Astrocyte (in vitro differentiated cells and primary cell): ENCODE results near the gene MICAL2. TPM values are rescaled to one million over a fixed set of nuclear protein-coding genes. Genes with fewer than 3 reads are reported as not detected.

Source experiments
- DNase-seq: peaks from one replicate; pipeline ENCODE4 v3.0.0-alpha.2; 2010; ENCODE audit warnings: low read depth
- FAIRE-seq: peaks from 2 replicates; lab custom pipeline; 2011; peaks lifted over from hg19 to GRCh38; lab: Jason Lieb, UNC
- H2AFZ ChIP-seq: 2 replicates; pipeline ENCODE4 v1.6.0; 2012; ENCODE audit warnings: low read depth, low read length, inconsistent platforms
- H3K27ac ChIP-seq: 2 replicates; pipeline ENCODE4 v1.5.1; 2011; ENCODE audit warnings: low read depth, low read length, inconsistent platforms
- H3K27me3 ChIP-seq: 2 replicates; pipeline ENCODE4 v1.6.0; 2011; ENCODE audit warnings: low read length, inconsistent platforms; ENCODE audit not compliant: insufficient read depth
- H3K36me3 ChIP-seq: 2 replicates; pipeline ENCODE4 v1.5.1; 2011; ENCODE audit warnings: low read length, inconsistent platforms; ENCODE audit not compliant: insufficient read depth
- H3K4me1 ChIP-seq: 2 replicates; pipeline ENCODE4 v1.5.1; 2011; ENCODE audit warnings: low read length, inconsistent platforms; ENCODE audit not compliant: insufficient read depth
- H3K4me2 ChIP-seq: 2 replicates; pipeline ENCODE4 v1.6.0; 2012; ENCODE audit warnings: low read length, inconsistent platforms
- H3K4me3 ChIP-seq: 2 replicates; pipeline ENCODE4 v1.5.1; 2011; ENCODE audit warnings: low read depth, mild to moderate bottlenecking, low read length, inconsistent platforms; ENCODE audit not compliant: insufficient read depth
- H3K79me2 ChIP-seq: 2 replicates; pipeline ENCODE4 v1.6.0; 2012; ENCODE audit warnings: mild to moderate bottlenecking, low read length, inconsistent platforms; ENCODE audit not compliant: insufficient read depth
- H3K9ac ChIP-seq: 2 replicates; pipeline ENCODE4 v1.6.0; 2012; ENCODE audit warnings: mild to moderate bottlenecking, low read length, inconsistent platforms
- H3K9me3 ChIP-seq: 2 replicates; pipeline ENCODE4 v1.5.1; 2012; ENCODE audit warnings: low read depth, mild to moderate bottlenecking, low read length, inconsistent platforms; ENCODE audit not compliant: insufficient read depth
- H4K20me1 ChIP-seq: 2 replicates; pipeline ENCODE4 v1.6.0; 2012; ENCODE audit warnings: low read length, inconsistent platforms; ENCODE audit not compliant: insufficient read depth
- H3K27ac Mint-ChIP-seq: one replicate; pipeline ENCODE4 v1.8.0; 2021; ENCODE audit warnings: mild to moderate bottlenecking, mixed read lengths; ENCODE audit not compliant: unreplicated experiment
- H3K27me3 Mint-ChIP-seq: one replicate; pipeline ENCODE4 v1.8.0; 2021; ENCODE audit warnings: low read depth, mixed read lengths; ENCODE audit not compliant: unreplicated experiment
- H3K36me3 Mint-ChIP-seq: one replicate; pipeline ENCODE4 v1.8.0; 2021; ENCODE audit warnings: low read depth, mixed read lengths; ENCODE audit not compliant: unreplicated experiment
- H3K4me1 Mint-ChIP-seq: one replicate; pipeline ENCODE4 v1.8.0; 2021; ENCODE audit warnings: low read depth, mixed read lengths; ENCODE audit not compliant: unreplicated experiment
- H3K4me3 Mint-ChIP-seq: one replicate; pipeline ENCODE4 v1.8.0; 2021; ENCODE audit warnings: mild to moderate bottlenecking, moderate library complexity, mixed read lengths; ENCODE audit not compliant: unreplicated experiment
- H3K9me3 Mint-ChIP-seq: one replicate; pipeline ENCODE4 v1.8.0; 2021; ENCODE audit warnings: mild to moderate bottlenecking, mixed read lengths; ENCODE audit not compliant: unreplicated experiment
- CTCF ChIP-seq: IDR thresholded peaks from 2 replicates; pipeline ENCODE4 v1.5.1; 2011; ENCODE audit warnings: low read depth, mild to moderate bottlenecking, inconsistent platforms, low read length, moderate library complexity; ENCODE audit not compliant: insufficient read depth
- EZH2 ChIP-seq: IDR thresholded peaks from 2 replicates; pipeline ENCODE4 v1.6.1; 2012; ENCODE audit warnings: mild to moderate bottlenecking, low read length, inconsistent platforms; ENCODE audit not compliant: insufficient read depth
- total RNA-seq: library from RNA; stranded (reverse); gene quantifications from 2 replicates; pipeline ENCODE4 v1.2.1, GENCODE V29; 2021

Gene MICAL2
- total RNA-seq, 1 donor from 2014 or later, result 357 TPM

- Histone ChIP-seq H3K9me3 (no peaks in the 10 kb centered on the region), H2AFZ (no peak overlapping the region), H3K4me2 (peak overlapping the region; percentile 76), H3K9ac (peak overlapping the region; percentile 86), H4K20me1 (no peaks in the 10 kb centered on the region), H3K27me3 (no peaks in the 10 kb centered on the region), H3K79me2 (peaks cover 23% of the 10 kb centered on the region), H3K4me3 (no peak overlapping the region), H3K4me1 (peaks cover 52% of the 10 kb centered on the region), H3K36me3 (no peaks in the 10 kb centered on the region), H3K27ac (peak overlapping the region; percentile 99)
- TF ChIP-seq CTCF (no peak), EZH2 (no peak)
- DNase-seq (no peak), FAIRE-seq (no peak)
- Mint-ChIP-seq H3K36me3 (peaks cover 2% of the 10 kb centered on the region), H3K27me3 (no peaks in the 10 kb centered on the region), H3K4me1 (peaks cover 47% of the 10 kb centered on the region), H3K4me3 (no peak overlapping the region), H3K9me3 (no peaks in the 10 kb centered on the region), H3K27ac (peak overlapping the region; percentile 90)
These were observed 169.9 kb downstream of the MICAL2 start for GRCh38 chr11:12280199-12280837.

DNA sequence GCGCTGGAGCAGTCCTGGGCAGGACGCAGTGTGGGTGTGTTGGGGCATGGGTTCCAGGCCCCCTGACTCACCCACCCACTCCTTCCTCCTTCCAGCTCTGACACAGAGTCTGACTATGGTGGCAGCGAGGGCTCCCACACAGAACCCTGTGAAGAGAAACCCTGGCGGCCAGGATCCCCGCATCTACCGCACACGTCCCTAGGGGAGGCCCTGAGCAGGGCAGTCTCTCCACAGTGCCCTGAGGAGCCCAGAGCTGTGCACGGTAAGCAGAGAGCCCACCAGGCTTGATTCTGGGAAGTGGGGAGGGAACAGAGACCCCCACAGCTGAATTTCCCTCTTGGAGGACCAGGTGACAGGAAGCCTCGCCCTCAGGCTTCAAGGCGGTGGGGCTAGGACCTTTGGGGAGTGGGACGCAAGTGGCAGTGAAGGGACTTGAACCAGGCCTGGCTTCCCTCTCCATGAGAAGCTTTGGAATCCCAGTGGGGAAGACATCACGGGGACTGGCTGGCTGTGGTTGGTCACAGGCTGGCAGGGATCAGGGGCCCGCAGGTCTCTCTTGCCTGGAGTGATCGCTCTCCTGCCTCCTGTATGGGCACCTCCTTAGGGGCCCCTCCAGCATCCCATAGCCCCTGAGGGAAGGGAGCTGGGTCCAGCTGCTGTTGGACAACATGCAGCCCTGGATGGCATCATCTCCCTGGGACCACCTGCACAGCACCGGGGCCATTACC lies 170.6 kb downstream of the MICAL2 start:
- peak; percentile 70 for DNase-seq
- Histone ChIP-seq H3K4me2 (peak overlapping the region; percentile 76), H2AFZ (no peak overlapping the region), H4K20me1 (no peaks in the 10 kb centered on the region), H3K9me3 (no peaks in the 10 kb centered on the region), H3K79me2 (peaks cover 23% of the 10 kb centered on the region), H3K4me1 (peaks cover 59% of the 10 kb centered on the region), H3K9ac (peak overlapping the region; percentile 86), H3K27ac (peak overlapping the region; percentile 99), H3K4me3 (peak overlapping the region; percentile 20), H3K27me3 (no peaks in the 10 kb centered on the region), H3K36me3 (no peaks in the 10 kb centered on the region)
- Mint-ChIP-seq H3K4me3 (no peak overlapping the region), H3K27ac (peak overlapping the region; percentile 92), H3K4me1 (peaks cover 54% of the 10 kb centered on the region), H3K27me3 (no peaks in the 10 kb centered on the region), H3K9me3 (no peaks in the 10 kb centered on the region), H3K36me3 (peaks cover 2% of the 10 kb centered on the region)
- no peak for FAIRE-seq
- TF ChIP-seq CTCF, result no peak
- TF ChIP-seq EZH2, result no peak
